ENCODE results near the gene CDPF1.

DNA sequence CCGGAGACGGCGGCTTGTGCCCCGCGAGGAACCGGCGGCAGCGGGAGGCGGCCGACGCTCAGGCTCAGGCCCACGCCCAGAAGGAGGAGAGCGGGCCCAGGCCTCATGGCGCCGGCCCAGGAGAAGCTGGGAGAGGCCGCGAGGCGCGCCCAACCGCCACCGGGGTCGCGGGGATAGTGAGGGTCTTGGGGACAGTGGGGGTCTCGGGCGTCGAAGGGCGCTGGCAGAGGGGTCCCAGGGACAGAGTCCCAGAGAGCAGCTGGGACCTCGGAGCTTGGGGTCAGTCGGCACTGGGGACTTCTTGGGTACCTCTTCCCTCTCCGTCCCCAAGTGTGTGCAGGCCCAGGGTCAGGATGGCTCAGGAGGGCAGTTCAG is 13.1 kb upstream of the CDPF1 start, which contains the start of gene PKDREJ:
- no peak for TF ChIP-seq POLR2AphosphoS5 (IDR thresholded peaks at IDR 0.05; ENCODE audit: low read depth, low read length)
- TF ChIP-seq TAF1 (IDR thresholded peaks at IDR 0.05; ENCODE audit: borderline replicate concordance, low read depth, low read length): no peak
